SIG-M5 (cell line): Measurements from ENCODE around the gene ERICH6B.
"Not testable (repeated sequence)": the region's sequence is repeated elsewhere in the genome, so short reads cannot be mapped to it uniquely, and the experiment has no call there.

Experiments
- DNase-seq: peaks from one replicate; lab custom pipeline; 2025; lab: John Stamatoyannopoulos, UW

Gene ERICH6B

DNA sequence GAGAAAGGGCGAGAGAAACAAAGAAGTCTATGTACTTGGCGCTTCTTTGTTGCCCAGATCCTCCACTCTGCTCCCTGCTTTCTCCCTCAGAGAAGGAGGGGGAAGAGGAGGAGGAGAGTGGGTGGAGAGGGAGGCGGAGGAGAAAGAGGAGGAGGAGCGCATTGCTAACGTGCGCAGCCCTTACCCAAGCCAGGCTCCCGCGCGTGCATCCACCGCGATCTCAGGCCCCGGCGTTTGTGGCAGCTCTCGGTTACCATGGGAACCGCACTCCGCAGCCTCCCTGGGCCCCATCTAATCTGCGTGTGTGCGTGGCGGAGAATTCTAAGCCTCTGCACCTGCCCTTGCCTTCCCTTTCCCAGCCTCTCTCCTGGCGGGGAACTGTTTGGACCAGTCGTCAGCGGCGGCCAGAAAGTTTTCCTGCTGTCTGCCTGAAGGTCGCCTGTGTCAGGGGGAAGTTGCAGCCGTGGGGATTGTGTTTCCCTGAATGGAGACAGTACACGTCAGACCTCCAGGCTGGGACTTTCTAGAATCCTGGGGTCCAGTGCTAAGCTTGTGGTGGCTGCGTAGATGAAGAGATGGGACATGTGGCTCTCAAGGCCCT is at the start of gene ERICH6B:
Gene ERICH6B, minus strand, starts transcription at position 239 of the 601 bp plus-strand sequence. CDS start 18,734 bp downstream, outside the sequence.
- no peak for DNase-seq

DNA sequence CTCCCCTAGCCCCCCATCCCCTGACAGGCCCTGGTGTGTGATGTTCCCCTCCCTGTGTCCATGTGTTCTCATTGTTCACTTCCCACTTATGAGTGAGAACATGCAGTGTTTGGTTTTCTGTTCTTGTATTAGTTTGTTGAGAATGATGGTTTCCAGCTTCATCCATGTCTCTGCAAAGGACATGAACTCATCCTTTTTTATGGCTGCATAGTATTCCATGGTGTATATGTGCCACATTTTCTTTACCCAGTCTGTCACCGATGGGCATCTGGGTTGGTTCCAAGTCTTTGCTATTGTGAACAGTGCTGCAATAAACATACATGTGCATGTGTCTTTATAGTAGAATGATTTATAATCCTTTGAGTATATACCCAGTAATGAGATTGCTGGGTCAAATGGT is 47.4 kb upstream of the ERICH6B start:
- DNase-seq: not testable (repeated sequence)

DNA sequence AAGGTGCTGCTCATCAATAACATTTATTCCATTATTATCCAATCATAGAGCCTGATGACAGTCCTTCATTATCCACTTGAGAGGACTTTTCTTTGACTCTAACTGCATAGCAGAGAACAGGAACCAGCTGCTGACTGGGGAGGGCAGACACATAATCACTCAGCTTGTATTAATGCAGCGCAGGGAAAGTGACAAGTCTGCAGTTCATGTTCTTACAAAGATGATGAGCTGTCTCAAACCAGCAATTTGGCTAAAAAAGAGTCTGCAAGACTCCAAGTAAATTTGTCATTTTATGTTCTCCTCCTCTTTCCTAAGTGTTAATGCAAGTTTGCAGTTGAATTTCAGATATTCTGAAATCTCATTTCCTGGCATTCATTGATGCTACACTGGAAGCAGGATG is 46.6 kb upstream of the ERICH6B start:
- DNase-seq: no peak

- not testable (repeated sequence) for DNase-seq
Measured at GRCh38 chr13:45660458-45660857, 44.9 kb upstream of the ERICH6B start.

- no peak for DNase-seq
Measured at GRCh38 chr13:45659536-45659935, 44.0 kb upstream of the ERICH6B start.

- DNase-seq: no peak
Measured at GRCh38 chr13:45658586-45659235, 43.2 kb upstream of the ERICH6B start.

DNA sequence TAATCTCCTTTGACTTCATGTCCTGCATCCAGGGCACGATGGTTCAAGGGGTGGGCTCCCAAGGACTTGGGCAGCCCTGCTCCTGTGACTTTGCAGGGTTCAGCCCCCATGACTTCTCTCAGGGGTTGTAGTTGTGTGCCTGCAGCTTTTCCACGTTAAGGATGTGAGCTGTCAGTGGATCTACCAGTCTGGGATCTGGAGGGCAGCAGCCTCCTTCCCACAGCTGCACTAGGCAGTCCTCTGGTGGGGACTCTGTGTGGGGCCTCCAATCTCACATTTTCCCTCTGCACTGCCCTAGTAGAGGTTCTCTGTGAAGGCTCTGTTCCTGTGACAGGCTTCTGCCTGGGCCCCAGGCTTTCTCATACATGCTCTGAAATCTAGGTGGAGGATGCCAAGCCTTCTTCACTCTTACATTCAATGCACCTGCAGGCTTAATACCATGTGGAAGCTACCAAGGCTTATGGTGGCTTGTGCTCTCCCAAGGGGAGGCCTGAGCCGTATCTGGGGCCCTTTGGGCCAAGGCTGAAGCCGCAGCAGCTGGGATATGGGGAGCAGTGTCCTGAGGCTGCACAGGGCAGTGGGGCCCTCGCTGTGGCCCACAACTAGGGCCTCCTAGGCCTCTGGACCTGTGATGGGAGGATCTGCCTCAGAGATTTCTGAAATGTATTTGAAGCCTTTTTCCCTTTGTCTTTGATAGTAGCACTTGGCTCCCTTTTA is 39.3 kb upstream of the ERICH6B start:
- no peak for DNase-seq

GRCh38 chr13:45645263-45645662 is 29.7 kb upstream of the ERICH6B start:
- DNase-seq: not testable (repeated sequence)

DNA sequence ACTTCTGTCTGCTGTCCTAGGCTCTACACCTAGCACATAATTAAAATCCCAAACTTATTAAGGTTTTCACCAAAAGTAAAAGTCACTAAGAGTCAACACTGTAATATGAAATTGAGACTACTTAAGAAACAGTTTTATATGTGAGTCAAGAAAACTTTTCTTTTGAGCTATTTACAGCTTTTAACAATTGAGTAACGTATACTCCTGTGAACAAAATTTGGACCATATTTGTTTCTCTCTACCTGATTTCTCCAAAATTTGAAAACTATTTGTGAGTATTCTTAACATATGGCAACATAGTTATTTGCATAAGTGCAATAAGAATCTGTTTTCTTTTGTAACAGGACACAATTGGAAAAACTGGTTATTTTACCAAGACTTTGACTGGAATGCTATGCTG is 26.6 kb upstream of the ERICH6B start:
- DNase-seq: not testable (repeated sequence)

DNA sequence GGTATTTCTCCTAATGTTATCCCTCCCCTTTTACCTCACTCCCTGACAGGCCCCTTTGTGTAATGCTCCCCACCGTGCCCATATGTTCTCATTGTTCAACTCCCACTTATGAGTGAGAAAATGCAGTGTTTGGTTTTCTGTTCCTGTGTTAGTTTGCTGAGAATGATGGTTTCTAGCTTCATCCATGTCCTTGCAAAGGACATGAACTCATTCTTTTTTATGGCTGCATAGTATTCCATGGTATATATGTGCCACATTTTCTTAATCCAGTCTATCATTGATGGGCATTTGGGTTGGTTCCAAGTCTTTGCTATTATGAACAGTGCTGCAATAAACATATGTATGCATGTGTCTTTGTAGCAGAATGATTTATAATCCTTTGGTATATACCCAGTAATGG is 19.8 kb upstream of the ERICH6B start:
- DNase-seq: not testable (repeated sequence)

DNA sequence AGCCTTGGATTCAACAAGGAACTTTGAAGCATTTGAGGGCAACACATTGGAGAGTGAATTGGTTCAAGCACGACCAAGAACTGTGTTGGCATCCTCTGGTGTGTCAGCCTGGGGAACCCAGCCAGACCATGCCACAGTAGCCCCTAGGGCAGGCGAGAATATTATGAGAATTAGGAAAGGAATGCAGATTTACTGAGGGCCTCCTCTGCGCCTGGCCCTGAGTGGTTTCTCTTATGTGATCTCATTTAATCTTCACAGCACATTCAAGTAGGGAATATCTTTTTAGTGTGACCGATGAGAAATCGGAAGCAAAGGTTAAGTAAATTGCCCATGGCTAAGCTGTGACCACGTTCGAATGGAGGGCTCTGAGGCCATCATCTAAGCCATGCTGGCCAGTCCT is 15.3 kb upstream of the ERICH6B start:
- DNase-seq: no peak

GRCh38 chr13:45629940-45630339 is 14.4 kb upstream of the ERICH6B start:
- DNase-seq: no peak

DNA sequence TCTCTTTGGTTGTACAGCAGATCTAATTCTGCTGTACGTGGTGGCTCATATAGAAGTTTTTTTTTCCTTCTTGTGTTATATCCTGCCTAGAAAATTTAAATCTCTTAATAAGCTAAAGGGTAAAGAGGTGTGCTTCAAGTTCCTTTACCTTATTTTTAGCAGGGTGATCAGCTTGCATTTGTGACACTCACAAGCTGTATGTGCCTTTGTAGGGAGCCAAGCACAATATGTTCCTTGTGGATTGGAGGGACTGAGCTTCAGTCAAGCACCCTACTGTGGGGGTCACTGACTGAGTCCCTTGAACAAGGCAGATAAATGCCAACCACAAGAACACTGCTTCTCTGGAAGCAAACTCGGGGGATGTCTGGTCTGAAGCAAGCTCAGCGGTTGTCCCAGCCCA is 12.6 kb upstream of the ERICH6B start:
- no peak for DNase-seq

DNA sequence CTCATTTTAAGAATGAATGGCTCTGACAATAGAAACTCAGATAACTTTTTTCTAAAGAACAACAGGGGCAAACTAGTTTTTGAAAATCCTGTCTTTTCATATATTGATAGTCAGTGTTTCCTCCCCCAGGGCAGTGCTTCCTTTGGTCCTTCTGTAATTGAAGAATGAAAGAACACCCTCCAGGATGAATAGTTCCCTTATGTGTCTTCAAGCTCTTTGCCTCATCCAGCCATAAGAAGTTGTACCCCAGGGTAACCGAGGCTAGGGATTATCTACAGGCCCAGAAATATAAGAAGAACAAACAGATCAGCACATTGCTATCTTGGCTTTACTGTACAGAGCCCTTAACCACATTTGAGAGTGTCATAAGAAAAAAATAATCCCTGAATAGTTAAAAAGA is 12.1 kb upstream of the ERICH6B start:
- no peak for DNase-seq

GRCh38 chr13:45626731-45627374 is 11.3 kb upstream of the ERICH6B start:
- DNase-seq: no peak

- DNase-seq: no peak
Measured at GRCh38 chr13:45623516-45624090, 8.1 kb upstream of the ERICH6B start.

DNA sequence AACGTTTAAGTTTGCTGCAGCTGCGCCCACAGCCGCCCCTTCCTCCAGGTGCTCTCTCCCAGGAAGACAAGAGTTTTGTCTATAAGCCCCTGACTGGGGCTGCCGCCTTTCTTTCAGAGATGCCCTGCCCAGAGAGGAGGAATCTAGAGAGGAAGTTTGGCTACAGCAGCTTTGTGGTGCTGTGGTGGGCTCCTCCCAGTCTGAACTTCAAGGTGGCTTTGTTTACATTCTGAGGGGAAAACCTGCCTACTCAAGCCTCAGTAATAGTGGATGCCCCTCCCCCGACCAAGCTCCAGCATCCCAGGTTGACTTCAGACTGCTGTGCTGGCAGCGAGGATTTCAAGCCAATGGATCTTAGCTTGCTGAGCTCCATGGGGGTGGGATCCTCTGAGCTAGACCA is 6.4 kb upstream of the ERICH6B start:
- DNase-seq: no peak

- no peak for DNase-seq
Measured at GRCh38 chr13:45607931-45608330, 7.6 kb downstream of the ERICH6B start.

- no peak for DNase-seq
Measured at GRCh38 chr13:45604892-45605291, 10.6 kb downstream of the ERICH6B start.

DNA sequence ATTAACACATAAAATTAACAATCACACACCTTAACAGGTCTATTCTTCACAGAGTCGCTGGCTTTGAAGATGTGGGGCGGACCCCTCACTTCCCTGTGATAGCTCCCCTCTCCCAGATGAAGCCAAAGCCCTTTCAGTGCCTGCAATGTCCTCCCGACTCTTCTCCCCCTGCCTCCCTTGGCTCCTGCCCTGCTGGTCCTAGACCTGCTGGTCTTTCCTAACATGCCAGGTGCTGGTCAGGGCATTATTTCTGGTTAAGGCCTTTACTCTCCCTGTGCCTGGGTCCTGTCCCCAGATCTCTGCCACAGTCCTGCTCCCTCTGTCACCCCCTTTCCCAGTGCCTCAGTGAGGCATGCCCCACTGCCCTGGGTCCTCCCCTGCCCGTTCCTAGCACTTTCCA is 12.2 kb downstream of the ERICH6B start:
- DNase-seq: no peak

DNA sequence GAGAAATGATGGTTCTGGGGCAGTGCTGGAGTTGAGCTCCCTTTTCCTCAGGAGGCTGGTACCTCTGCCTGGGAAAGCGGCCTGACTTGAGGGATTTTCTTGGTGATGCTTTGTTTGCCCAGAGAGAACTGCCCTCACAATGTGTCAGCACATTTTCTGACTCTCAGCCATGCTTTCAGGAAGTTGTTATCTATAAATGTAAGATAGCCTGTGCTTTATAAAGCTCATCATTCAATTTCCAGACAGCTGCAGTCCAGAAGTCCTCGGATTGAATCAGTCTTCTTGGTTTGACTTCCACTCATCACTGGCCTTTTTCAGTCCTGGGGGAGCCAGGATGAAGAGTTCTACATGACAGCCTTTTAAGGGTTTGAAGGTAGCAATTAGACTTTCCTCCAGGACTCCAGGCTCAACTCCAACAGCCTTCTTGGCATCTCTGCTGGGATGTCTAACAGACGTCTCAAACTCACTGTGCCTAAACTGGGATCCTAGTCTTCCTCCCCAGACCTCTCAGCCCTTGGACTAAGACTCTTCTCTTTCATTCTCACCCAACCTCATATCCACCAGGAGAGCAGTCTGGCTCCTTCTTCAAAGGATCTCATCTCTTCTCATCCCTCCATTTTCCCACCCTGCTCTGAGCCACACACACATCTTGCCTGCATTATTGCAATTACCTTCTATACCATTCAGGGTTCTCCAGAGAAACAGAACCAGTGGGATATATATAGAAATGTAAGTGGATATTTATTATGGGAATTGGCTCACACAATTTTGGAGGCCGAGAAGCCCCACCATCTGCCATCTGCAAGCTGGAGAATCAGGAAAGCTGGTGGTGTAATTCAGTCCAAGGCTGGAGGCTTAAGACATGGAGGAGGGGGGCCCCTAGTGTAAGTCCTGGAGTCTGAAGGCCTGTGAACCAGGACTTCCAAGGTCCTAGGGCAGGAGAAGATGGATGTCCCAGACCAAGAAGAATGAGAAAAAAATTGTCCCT is 13.1 kb downstream of the ERICH6B start:
- no peak for DNase-seq
